Measurements from ENCODE around the gene ITGA2.

Gene ITGA2

DNA sequence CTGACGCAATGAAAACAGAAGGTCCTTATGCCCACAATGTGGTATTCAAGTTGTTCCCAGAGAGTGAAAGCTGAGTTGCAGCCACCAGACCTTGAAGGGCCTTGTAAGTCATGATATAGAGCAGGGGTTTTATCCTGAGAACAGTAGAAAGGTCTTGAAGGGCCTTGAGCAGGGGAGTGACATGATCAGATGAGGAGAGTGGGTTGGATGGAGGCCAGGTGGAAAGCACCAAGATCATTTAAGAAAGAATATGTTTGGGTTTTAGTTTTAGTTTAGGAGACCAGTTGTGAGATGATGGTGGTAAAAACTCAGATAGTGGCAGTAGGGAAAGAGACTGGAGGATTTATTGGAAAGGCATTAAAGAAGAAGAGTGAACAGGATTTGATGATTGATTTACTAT lies 5.9 kb downstream of the ITGA2 start:
- Histone ChIP-seq H3K9me3 (ENCODE audit: low read depth, low read length) (no peaks in the 10 kb centered on the region), H3K4me3 (no peak overlapping the region), H3K27ac (no peak overlapping the region), H3K9ac (ENCODE audit: insufficient read length) (no peak overlapping the region), H3K36me3 (ENCODE audit: insufficient read depth, low read length) (no peaks in the 10 kb centered on the region)
- no peak for TF ChIP-seq FOXP2 (optimal IDR thresholded peaks at IDR 0.05; ENCODE audit: control extremely low read depth, extremely low read length, insufficient read depth)
- no peak for TF ChIP-seq EZH2 (IDR thresholded peaks at IDR 0.05)
- TF ChIP-seq POLR2AphosphoS5 (IDR thresholded peaks at IDR 0.05; ENCODE audit: borderline replicate concordance, low read depth, low read length): no peak
- no peak for DNase-seq (ENCODE audit: low read depth, low spot score)

DNA sequence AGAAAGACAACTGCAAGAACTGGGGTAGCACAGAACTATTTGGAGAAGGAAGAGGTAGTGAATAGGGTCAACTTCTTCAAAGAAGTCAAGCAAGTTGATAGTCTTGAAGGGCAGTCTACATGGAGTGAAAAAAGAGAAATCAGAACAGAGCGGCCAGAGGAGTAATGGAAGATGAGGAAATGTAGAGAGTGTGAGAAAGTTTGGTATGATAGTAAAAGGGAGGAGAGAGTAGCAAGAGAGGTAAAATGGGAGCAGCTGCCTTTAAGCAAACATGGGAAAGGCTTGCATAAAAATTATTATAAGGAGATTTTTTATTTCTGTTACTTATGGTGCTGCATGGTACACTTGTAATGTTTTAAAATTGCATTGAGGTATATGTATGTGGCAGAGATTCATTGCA lies 6.8 kb downstream of the ITGA2 start:
- Histone ChIP-seq H3K9me3 (ENCODE audit: low read depth, low read length) (no peaks in the 10 kb centered on the region), H3K27ac (no peak overlapping the region), H3K4me3 (no peak overlapping the region), H3K36me3 (ENCODE audit: insufficient read depth, low read length) (no peaks in the 10 kb centered on the region), H3K9ac (ENCODE audit: insufficient read length) (no peak overlapping the region)
- no peak for TF ChIP-seq FOXP2 (optimal IDR thresholded peaks at IDR 0.05; ENCODE audit: control extremely low read depth, extremely low read length, insufficient read depth)
- TF ChIP-seq POLR2AphosphoS5 (IDR thresholded peaks at IDR 0.05; ENCODE audit: borderline replicate concordance, low read depth, low read length): no peak
- no peak for DNase-seq (ENCODE audit: low read depth, low spot score)

DNA sequence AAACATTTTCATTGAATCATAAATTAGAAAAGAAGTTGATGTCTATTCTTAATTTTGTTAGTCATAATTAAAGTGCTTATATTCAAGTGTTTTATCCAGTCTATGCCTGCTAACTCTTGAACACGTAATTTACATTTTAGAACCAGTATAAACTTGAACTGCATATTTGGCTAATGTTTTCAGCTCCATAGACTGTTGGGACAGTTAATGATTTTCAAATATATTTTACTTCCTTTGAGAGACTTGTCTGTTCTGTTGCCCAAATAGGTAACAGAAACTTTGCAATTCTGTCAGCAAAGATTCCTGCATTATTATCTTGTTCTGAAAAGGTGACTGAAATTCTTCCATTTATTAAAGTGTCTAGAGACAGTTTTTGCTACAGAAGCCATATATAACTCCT lies 7.8 kb downstream of the ITGA2 start:
- no peak for DNase-seq (ENCODE audit: low read depth, low spot score)
- H3K4me3 ChIP-seq: no peak overlapping the region
- H3K9ac ChIP-seq (ENCODE audit: insufficient read length): no peak overlapping the region
- TF ChIP-seq FOXP2 (optimal IDR thresholded peaks at IDR 0.05; ENCODE audit: control extremely low read depth, extremely low read length, insufficient read depth) (no peak), EZH2 (IDR thresholded peaks at IDR 0.05) (no peak)
- no peaks in the 10 kb centered on the region for H3K36me3 ChIP-seq (ENCODE audit: insufficient read depth, low read length)
- no peaks in the 10 kb centered on the region for H3K9me3 ChIP-seq (ENCODE audit: low read depth, low read length)
- H3K27ac ChIP-seq: no peak overlapping the region

DNA sequence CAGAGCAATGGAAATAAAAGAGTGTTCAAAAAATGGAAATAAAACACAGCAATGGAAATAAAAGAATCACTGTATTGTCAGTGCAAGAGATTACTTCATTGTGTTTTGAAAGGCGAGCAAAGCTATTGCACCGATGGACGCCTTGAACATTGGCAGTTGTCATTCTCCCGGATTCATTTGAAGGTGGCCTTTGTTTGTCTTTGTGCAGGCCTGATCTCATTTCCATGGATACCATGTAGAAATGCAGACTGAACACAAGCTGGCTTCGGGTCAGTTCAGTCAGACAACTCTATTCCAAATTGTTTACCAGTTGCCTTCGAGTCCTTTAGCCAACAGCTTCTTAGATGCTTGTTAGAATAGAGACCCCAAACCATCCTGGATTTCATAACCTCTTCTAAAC lies 8.3 kb downstream of the ITGA2 start:
- DNase-seq (ENCODE audit: low read depth, low spot score): no peak
- no peak overlapping the region for H3K9ac ChIP-seq (ENCODE audit: insufficient read length)
- no peaks in the 10 kb centered on the region for H3K9me3 ChIP-seq (ENCODE audit: low read depth, low read length)
- no peak overlapping the region for H3K27ac ChIP-seq
- TF ChIP-seq EZH2 (IDR thresholded peaks at IDR 0.05) (no peak), FOXP2 (optimal IDR thresholded peaks at IDR 0.05; ENCODE audit: control extremely low read depth, extremely low read length, insufficient read depth) (no peak), POLR2AphosphoS5 (IDR thresholded peaks at IDR 0.05; ENCODE audit: borderline replicate concordance, low read depth, low read length) (no peak)
- H3K36me3 ChIP-seq (ENCODE audit: insufficient read depth, low read length): no peaks in the 10 kb centered on the region
- no peak overlapping the region for H3K4me3 ChIP-seq

DNA sequence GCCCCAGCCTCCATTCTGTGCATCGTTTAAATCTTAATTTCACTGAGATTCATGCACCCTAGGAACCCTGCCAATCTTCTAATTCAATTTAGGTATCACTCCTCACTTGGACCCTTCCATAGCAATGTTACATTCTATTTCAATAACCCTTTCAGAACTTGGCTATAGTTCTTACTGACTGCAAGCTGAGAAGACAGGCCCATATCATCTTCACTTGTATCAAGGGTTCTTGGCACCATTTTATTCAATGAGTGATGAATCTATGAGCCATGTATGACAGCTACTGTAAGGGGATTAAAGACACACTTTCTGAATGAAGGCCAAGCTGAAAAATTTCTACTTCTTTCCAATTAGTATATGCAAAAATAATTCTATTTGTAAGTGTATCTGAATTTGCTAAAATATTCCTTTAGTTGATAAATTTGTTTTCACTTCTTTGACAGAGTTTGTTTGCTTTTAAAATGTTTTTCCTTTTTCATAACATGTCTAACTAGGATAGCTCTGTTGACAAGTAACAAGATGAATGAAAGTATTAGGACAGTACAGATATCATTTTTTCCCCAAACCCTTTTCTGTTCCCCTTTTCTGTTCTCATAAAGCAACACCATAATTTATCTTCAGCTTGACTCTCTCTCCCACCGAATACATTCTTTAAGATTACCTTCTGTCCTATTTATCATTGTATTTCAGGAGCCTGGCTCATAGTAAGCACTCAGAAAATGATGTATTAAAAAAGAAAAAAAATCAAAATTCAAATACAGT lies 9.6 kb downstream of the ITGA2 start:
- Histone ChIP-seq H3K27ac (no peak overlapping the region), H3K9ac (ENCODE audit: insufficient read length) (no peak overlapping the region), H3K4me3 (no peak overlapping the region), H3K9me3 (ENCODE audit: low read depth, low read length) (no peaks in the 10 kb centered on the region), H3K36me3 (ENCODE audit: insufficient read depth, low read length) (no peaks in the 10 kb centered on the region)
- TF ChIP-seq POLR2AphosphoS5 (IDR thresholded peaks at IDR 0.05; ENCODE audit: borderline replicate concordance, low read depth, low read length) (no peak), EZH2 (IDR thresholded peaks at IDR 0.05) (no peak), FOXP2 (optimal IDR thresholded peaks at IDR 0.05; ENCODE audit: control extremely low read depth, extremely low read length, insufficient read depth) (no peak)
- no peak for DNase-seq (ENCODE audit: low read depth, low spot score)

DNA sequence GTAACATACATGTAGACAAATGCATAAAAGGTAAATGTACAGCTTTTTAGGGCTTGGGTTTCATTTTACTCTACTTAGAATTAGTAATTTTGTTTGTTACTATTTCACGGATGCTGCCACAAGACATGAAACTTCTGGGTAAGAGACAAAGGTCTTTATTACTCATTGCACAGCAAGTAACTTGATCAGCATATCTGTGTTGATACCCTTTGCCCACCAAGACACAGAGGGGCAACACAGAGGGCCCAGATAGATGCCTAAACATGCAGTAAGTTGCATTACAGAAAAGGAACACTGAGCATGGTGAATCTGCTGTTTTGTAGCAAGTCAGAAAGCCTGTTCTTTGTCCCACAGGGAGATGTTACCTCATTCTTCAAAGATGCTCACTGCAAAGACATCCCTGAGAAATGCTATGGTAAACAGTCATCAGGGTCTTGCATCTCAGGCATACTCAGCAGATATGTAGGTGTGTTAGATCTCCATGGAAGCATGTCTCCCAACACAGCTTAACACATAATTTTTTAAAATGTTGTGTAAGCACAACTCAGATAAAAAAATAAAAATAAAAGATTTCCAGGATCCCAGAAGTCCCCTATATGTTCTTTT lies 10.3 kb downstream of the ITGA2 start:
- no peaks in the 10 kb centered on the region for H3K9me3 ChIP-seq (ENCODE audit: low read depth, low read length)
- no peaks in the 10 kb centered on the region for H3K36me3 ChIP-seq (ENCODE audit: insufficient read depth, low read length)
- TF ChIP-seq POLR2AphosphoS5 (IDR thresholded peaks at IDR 0.05; ENCODE audit: borderline replicate concordance, low read depth, low read length) (no peak), FOXP2 (optimal IDR thresholded peaks at IDR 0.05; ENCODE audit: control extremely low read depth, extremely low read length, insufficient read depth) (no peak), EZH2 (IDR thresholded peaks at IDR 0.05) (no peak)
- no peak overlapping the region for H3K4me3 ChIP-seq
- H3K9ac ChIP-seq (ENCODE audit: insufficient read length): no peak overlapping the region
- DNase-seq (ENCODE audit: low read depth, low spot score): no peak
- H3K27ac ChIP-seq: no peak overlapping the region

DNA sequence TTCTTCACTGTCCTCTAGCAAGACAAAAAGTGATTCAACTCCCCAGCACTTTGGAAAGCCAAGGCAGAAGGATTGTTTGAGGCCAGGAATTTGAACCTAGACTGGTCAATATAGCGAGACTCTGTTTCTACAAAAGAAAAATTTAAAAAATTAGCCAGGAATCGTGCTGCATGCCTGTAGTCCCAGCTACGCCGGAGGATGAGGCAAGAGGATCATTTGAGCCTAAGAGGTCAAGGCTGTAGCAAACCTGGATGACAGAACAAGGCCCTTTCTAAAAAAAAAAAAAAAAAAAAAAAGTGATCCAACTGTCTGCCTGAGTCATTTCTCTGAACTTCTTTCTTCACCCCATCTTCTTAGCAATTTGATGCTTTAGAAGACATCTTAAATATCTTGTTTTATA lies 12.4 kb downstream of the ITGA2 start:
- no peak for TF ChIP-seq EZH2 (IDR thresholded peaks at IDR 0.05)
- TF ChIP-seq FOXP2 (optimal IDR thresholded peaks at IDR 0.05; ENCODE audit: control extremely low read depth, extremely low read length, insufficient read depth): no peak
- TF ChIP-seq POLR2AphosphoS5 (IDR thresholded peaks at IDR 0.05; ENCODE audit: borderline replicate concordance, low read depth, low read length): no peak
- no peak overlapping the region for H3K4me3 ChIP-seq
- no peak overlapping the region for H3K9ac ChIP-seq (ENCODE audit: insufficient read length)
- no peak for DNase-seq (ENCODE audit: low read depth, low spot score)
- H3K27ac ChIP-seq: no peak overlapping the region
- H3K36me3 ChIP-seq (ENCODE audit: insufficient read depth, low read length): no peaks in the 10 kb centered on the region
- H3K9me3 ChIP-seq (ENCODE audit: low read depth, low read length): no peaks in the 10 kb centered on the region

DNA sequence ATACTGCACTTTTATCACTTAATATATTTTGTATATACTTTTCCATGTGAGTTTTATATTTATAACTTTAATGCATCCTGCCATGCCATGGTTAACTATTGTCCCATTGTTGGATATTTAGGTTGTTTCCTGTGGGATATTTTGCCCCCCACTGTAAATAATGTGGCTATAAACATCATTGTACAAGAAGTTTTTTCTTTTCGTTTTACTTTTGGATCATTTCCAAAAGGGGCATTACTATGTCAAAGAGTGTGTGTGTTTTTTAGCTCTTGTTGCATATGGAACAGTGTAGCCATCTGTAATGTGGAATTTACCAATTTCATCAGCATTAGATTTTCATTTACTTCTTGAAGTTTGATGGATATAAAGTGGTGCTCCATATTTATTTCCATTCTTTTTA lies 13.3 kb downstream of the ITGA2 start:
- DNase-seq (ENCODE audit: low read depth, low spot score): no peak
- H3K9me3 ChIP-seq (ENCODE audit: low read depth, low read length): no peaks in the 10 kb centered on the region
- H3K9ac ChIP-seq (ENCODE audit: insufficient read length): no peak overlapping the region
- H3K4me3 ChIP-seq: no peak overlapping the region
- TF ChIP-seq EZH2 (IDR thresholded peaks at IDR 0.05): no peak
- TF ChIP-seq FOXP2 (optimal IDR thresholded peaks at IDR 0.05; ENCODE audit: control extremely low read depth, extremely low read length, insufficient read depth): no peak
- no peak for TF ChIP-seq POLR2AphosphoS5 (IDR thresholded peaks at IDR 0.05; ENCODE audit: borderline replicate concordance, low read depth, low read length)
- H3K36me3 ChIP-seq (ENCODE audit: insufficient read depth, low read length): no peaks in the 10 kb centered on the region
- H3K27ac ChIP-seq: no peak overlapping the region

DNA sequence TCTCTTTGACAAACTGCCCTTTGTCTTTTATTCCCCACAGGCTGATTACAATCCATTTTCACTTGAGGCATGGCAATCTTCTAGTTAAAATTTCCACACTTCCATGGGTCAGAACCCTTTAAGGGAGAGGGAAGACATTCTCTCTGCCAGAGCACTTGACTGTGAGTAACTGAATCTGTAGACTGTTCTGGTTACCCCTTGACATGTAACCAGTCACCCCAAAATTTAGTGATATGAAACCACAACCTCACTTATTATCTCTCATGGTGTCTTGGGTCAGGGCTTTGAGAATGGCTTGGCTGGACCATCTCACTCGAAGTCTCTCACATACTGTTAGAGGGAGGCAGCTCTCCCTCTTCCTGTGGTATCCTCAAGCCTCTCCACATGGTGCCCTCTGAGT lies 14.0 kb downstream of the ITGA2 start:
- no peak overlapping the region for H3K9ac ChIP-seq (ENCODE audit: insufficient read length)
- DNase-seq (ENCODE audit: low read depth, low spot score): no peak
- H3K9me3 ChIP-seq (ENCODE audit: low read depth, low read length): no peaks in the 10 kb centered on the region
- TF ChIP-seq FOXP2 (optimal IDR thresholded peaks at IDR 0.05; ENCODE audit: control extremely low read depth, extremely low read length, insufficient read depth) (no peak), POLR2AphosphoS5 (IDR thresholded peaks at IDR 0.05; ENCODE audit: borderline replicate concordance, low read depth, low read length) (no peak), EZH2 (IDR thresholded peaks at IDR 0.05) (no peak)
- no peaks in the 10 kb centered on the region for H3K36me3 ChIP-seq (ENCODE audit: insufficient read depth, low read length)
- no peak overlapping the region for H3K4me3 ChIP-seq
- no peak overlapping the region for H3K27ac ChIP-seq

Measured in SK-N-MC (cell line).